Astrocyte (in vitro differentiated cells and primary cell): ENCODE measurements around the gene XXYLT1.

ENCODE experiments used
- EZH2 ChIP-seq: IDR thresholded peaks from 2 replicates; pipeline ENCODE4 v1.6.1; 2012; ENCODE audit warnings: mild to moderate bottlenecking, low read length, inconsistent platforms; ENCODE audit not compliant: insufficient read depth
- TF ChIP-seq, protein P1 (sequence below): IDR thresholded peaks from 2 replicates; pipeline ENCODE4 v1.5.1; 2011; ENCODE audit warnings: low read depth, mild to moderate bottlenecking, inconsistent platforms, low read length, moderate library complexity; ENCODE audit not compliant: insufficient read depth

DNA sequence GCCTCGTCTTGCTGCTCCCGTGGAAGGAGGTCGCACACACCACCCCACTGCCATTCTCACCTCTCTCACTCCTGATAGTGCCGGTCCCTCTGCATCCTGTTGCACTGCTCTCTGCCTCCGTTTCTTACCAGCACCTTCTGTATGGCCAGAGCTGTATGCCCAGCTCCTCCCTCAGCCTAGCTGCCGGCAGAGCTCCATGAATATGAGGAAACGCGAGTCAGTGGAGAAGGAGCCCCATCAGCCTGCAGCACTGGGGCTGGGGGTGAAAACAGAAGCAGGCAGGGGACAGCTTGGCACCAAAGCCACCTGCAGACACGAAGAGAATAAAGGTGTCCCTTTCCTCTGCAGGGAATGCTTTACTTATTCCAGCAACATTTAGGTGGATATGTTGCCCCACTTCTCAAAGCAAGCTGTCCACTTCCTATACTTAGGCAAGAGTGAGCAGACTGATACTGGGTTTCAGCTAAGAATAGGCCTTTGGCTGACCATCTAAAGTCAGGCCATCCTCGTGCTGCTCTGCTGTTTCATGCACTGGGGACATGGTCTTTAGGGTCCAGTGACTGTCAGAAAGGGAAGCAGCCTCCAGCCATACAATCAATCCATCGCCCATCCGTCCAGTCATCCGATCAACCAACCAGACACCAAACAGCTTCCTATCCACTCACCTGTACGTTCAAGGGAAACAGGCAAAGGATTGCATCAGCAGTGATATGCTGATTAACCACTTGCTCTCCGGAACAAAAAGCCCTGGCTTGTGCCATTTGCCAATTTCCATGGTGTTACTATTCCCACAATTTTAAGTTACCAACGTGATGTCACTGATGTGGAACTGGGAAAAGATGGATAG lies 222.7 kb downstream of the XXYLT1 start:
- TF ChIP-seq, protein P1, sequence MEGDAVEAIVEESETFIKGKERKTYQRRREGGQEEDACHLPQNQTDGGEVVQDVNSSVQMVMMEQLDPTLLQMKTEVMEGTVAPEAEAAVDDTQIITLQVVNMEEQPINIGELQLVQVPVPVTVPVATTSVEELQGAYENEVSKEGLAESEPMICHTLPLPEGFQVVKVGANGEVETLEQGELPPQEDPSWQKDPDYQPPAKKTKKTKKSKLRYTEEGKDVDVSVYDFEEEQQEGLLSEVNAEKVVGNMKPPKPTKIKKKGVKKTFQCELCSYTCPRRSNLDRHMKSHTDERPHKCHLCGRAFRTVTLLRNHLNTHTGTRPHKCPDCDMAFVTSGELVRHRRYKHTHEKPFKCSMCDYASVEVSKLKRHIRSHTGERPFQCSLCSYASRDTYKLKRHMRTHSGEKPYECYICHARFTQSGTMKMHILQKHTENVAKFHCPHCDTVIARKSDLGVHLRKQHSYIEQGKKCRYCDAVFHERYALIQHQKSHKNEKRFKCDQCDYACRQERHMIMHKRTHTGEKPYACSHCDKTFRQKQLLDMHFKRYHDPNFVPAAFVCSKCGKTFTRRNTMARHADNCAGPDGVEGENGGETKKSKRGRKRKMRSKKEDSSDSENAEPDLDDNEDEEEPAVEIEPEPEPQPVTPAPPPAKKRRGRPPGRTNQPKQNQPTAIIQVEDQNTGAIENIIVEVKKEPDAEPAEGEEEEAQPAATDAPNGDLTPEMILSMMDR, result no peak
- TF ChIP-seq EZH2, result no peak
